Occipital lobe (tissue), 2 donors: ENCODE data around the gene CLBA1. TPM values are rescaled to one million over a fixed set of nuclear protein-coding genes. Genes with fewer than 3 reads are reported as not detected.

Experiments
- DNase-seq: peaks from one replicate; lab custom pipeline; 2025; lab: John Stamatoyannopoulos, UW
- total RNA-seq: library from RNA; depleted of rRNA; stranded (reverse); fragments of >200 nt; gene quantifications from one replicate; pipeline ENCODE4 v1.2.3, GENCODE V29; 2014

The CLBA1 gene
- total RNA-seq, 1 donor from 2014 or later, result 10.1 TPM

DNA sequence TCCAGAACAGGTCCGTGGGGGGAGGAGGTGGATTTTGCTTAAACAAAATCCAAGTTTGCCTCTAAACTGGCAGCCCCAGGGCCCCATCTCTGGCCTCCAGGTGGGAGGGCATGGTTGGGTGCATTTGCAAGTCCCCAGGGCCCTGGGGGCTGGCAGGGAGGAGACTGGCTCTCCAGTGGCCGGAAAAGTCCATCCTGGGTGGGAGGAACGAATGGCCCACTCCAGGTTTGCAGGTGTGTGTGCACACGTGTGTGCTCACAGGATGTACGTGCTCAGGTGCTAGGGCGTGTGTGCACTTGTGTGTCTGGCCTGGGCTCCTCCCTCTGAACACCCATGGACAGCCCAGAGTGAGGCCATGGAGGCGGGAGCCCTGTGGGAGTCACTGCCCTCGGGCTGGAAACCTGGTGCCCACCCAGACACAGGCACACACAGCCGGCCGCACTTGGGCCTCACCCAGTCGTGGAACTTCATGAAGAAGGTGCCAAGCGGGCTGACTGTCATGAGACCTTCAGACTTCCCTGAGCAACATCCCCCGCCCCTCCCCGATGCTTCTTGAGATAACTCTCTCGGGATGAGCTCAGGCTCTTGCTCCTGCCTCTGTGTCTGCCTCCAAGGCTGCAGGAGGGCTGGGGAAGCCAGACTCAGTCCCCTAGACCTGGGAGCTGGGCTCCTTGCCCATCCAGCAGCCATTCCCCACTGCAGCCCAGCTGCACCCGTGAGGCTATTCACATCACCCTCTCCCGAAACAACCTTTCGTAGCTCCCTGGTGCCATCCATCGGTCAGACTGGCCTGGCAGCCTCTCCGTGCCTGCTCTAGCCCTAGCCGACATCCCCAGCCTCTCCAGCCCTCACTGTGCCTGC lies 16.8 kb upstream of the CLBA1 start:
- no peak for DNase-seq

DNA sequence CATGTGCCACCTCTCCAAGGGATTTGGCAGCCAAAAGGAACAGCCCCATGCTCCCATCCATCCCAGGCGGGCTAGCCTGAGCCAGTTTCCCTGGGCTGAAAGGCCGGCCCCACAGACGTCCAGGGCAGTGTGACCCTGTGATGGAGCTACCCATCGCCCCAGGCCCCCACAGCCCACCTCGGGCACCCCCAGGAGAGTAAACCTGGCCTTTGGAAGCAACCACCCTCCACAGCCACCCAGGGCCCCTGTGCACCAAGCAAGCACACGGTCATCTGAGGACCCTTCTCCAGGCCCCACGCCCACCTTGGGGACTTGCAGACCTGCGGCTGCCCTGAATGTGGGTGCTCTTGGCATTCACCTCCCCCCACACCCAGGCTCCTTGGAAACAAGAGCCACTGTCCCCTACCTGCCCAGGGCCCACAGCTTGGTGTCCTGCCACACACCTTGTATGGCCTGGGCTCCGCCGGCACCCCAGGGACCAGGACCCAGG lies 15.8 kb upstream of the CLBA1 start:
- no peak for DNase-seq

DNA sequence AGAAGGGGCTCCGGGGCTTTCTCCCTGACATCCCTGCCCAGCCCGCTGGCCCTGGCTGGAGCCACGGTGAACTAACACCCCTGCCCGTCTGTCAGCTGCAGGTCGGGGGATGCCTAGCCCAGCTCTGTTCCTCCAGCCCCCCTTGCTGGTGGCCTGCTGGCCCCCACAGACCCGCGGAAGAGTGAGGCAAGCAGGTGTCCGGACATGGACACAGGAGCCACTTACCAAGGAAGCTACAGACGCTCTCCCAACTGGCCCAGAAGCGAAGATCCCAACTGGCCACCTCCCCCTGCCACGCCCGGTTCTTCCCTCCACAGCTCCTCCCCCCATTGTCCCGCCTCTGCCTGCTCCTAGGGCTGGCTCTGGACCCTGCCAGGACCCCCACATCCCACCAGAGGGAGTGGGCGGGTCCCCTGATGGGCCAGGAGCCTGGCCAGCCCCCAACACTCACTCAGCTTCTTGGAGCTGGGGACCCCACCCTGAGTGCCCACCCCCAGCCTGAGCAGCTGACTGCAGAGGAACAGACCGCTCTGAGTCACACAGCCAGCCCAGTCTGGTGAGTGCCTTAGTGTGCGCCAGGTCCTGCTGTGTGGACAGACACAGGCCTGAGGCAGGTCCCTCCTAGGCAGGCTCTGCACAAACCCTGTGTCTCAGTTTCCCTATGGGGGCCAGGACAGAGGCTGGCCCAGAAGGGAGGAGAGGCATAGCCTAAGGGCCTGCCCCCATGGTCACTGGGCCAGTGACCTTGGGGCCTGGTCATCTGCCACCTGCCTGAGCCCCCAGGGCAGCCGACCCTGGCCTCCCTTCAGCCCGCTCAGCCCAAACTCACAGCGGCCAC lies 15.1 kb upstream of the CLBA1 start:
- no peak for DNase-seq

DNA sequence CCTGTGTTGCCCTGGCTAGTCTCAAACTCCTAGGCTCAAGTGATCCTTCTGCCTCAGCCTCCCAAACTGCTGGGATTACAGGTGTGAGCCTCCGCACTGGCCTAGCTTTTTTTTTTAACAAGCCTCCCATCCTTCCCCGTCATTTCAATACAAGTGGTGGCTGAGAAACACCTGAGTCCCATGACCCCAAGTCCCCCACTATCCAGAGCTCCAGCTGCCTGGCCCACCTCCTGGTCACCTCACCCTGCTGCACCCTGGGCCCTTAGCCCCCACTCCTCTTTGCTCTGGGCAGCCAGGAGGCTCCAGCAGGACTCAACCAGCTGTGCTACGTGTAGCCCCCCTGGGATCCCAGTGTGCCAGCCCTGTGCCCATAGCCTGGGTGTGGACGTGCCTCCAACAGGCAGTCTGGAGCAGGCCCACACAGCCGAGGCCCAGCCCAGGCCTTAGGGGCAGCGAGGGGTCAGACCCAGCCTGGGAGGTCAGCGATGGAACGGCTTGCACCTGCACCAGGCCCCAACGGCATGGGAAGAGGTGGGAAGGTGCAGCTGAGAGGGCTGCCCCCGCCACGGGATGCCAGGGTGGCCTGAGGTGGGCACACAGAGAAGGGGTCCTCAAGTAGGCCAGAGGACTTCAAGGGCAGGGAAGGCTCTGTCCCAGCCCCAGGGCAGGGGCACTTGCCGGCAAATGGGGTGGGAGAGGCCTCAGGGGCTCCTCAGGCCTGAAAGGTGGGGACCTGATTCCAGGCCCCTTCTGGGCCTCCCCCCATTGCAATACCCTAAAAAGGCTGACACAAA lies 13.9 kb upstream of the CLBA1 start:
- DNase-seq, result no peak

DNA sequence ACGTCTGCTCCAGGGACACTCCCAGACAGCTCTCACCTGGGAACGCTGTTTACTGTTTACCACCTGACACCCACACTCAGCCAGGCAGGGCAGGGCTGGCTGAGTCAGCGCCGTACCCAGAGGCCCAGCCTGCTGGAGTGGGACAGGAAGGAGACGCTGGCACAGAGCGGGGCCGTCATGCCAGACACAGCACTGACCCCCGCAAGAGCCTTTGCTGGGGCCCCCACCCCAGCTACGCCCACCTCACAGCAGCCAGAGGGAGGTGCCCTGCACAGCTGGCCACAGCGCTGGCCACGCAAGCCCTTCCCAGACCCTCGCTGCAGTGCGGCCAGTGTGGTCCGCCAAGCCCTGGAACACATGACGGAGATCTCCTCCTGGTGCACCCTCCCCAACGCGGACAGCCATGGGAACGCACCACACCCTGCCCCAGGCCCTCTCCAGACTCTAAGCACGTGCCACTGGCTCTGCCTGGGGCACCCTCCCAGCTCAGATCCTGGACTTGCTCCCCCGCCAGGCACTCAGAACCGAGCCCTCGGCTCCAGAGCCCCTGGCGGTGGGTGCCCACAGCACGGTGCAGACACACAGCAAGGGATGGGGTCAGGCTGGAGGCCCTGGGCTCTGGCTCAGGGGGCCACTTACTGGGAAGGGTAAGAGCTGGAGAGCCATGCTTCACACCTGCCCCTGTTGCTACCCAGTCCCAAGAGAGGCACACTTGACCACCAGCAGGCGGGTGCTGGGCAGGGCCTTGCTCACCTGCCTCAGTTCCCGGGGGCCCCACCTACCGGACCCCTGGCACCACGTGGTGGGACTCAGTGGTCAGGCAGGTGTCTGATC lies 13.1 kb upstream of the CLBA1 start:
- no peak for DNase-seq

DNA sequence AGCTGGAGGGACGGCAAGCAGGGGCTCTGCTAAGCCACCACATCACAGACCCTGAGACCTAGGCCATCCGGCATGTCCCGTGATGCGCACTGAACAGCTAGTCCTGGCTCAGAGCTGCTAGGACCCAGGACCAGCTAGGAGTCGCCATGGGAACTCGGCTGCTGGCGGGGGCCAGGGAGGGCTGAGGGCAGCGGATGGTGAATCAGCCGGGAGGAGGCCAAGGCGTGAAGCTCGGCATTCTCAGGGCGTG lies 12.5 kb upstream of the CLBA1 start:
- no peak for DNase-seq

DNA sequence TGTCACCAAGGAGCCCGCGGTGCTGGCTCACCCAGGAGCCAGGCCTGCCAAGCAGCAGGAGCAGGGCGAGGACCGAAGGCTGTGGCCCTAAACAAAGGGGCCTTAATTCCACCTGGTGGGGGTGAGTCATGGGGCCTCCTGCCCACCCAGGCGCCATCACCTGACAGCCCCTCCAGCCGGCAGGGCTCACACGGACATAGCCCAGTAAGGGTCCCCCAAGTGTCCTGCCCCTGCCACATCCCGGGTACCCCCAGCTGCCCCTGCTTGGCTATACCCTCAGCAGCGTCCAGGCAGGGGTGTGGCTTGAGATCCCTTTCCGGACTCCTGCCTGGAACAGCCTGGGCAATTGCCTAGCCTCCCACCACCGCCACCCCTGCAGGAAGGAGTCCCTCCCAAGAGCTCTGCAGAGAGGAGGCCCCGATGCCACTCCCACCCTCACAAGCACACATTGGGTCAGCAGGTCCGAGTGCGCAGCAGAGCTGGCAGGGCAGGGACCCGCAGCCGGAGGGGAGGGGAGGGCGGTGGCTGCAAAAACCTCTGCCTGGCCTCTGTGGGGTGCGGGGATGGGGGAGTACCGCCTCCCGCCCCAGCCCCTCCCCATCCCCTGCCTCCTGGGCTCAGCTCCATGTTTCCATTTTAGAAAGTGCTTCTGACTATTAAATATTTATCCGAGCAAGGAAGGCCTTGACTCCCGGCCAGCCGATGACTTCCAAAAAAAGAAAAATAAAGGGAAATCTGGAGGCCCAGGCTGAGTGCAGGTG lies 12.0 kb upstream of the CLBA1 start:
- no peak for DNase-seq

DNA sequence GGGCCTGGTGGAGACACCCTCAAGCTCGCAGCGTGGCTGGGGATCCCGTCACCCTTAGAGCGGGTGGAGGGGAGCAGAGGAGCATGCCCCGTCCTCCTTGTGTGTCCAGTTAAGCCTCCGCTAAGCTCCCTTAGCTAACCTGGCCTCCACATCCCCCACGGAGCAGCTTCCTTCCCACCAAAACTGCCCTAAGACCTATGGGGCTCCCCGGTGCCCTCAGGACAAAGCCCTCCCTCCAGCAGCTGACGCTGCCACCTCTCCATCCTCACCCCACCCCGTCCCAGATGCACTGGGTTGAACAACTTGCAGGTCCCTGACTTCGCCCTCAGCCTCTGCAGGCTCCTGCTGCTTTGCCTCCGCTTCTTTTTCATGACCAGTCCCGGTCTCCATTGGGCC lies 11.4 kb upstream of the CLBA1 start:
- DNase-seq, result no peak

DNA sequence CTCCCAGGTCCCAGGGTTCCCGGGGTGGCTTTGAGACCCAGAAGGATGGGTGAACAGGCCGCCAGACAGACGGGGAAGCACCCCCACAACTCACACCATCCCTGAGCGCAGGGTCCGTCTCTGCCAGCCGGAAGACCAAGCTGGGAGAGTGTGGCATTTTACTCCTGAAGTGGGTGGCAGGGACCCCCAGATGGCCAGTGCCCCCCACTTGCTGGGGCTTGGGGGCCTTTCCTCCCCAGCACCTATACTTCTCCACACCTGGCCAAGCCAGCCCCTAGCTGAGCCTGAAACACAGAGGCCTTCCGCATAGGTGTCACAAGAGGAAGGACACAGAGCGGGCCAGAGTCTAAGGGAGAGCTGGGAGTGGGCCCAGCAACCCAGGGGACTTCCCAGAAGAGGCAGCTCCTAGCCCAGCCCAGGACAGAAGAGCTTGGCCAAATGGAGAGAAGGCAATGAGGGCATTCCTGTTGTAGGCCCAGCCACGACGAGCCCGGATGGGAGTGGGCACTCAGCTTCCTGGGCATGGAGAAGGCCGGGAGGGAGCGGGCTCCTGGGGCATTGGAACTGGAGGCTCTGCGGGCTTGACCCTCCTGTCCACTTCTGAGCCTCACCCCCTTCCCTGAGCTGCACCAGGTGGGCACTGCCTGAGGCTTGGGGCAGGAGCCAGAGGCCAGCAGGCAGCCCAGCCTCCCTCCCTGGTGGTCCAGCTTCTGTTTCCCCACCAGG lies 10.8 kb upstream of the CLBA1 start:
- no peak for DNase-seq

DNA sequence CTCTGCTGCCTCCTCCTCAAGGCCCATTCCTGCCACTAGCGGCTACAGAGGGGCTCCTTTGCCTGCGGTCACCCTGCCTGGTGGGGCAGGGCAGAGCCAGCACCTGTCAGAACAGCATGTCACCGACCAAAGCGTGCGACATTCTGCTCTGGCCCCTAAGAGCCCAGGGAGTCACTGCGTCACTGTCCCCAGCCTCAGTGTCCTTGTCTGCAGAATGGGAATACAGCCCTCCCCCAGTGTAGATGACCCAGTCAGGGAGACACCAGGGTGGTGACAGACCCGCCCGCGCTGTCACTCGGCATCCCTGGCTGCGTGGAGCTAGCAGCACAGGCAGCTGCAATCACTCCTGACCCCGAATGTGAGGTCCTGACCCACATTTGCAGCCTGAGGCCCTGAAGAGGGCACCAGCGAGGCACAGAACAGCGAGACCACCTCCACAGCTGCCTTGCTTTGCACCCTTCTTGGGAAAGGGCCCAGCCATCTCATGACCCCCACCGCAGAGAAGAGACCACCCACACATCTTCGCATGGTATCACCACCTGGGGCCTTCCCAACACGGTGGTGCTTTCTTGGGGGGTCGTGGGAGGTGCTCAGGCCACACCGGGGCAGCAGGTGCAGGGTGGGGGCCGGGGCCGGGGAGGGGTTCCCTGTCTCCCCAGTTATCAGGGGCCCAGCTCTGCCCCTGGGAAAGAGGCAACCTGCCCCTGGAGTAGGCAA lies 9.9 kb upstream of the CLBA1 start:
- DNase-seq, result no peak

DNA sequence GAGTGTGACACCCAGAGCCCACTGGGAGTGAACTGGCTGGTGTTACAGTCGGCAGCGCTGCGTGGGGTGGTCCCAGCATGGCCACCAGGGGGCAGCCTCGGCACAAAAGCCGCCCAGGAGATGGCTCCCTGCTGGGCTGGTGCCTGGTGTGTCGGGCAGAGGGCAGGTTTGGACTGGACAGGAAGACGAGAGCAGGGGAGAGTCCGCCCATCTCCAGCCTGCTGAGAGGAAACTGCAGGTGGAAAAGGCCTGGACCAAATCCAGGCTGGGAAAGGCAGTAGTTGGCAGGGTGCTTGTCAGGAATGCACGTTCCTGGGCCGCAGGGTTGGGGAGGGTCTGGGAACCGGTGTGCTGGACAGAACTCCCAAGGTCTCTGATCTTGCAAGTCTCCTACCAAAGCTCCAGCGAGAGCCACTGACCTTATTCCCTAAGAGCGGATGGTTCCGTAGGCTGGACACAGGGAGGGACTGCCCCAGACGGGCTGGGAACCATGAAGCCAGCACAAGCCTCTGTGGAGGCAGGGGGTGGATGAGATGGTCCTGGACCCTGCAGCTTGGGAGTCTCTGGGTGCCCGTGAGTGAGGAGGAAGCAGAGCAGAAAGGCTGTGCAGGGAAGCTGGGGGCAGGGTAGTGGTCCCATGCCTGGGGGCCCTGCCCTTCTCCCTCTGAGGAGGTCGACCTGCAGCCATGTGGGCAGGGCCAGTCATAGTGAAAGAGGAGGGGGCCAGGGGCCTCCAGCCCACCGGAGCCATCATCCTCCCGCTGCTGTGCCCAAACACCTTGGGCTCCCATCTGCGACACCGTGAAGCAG lies 9.2 kb upstream of the CLBA1 start:
- DNase-seq, result no peak

DNA sequence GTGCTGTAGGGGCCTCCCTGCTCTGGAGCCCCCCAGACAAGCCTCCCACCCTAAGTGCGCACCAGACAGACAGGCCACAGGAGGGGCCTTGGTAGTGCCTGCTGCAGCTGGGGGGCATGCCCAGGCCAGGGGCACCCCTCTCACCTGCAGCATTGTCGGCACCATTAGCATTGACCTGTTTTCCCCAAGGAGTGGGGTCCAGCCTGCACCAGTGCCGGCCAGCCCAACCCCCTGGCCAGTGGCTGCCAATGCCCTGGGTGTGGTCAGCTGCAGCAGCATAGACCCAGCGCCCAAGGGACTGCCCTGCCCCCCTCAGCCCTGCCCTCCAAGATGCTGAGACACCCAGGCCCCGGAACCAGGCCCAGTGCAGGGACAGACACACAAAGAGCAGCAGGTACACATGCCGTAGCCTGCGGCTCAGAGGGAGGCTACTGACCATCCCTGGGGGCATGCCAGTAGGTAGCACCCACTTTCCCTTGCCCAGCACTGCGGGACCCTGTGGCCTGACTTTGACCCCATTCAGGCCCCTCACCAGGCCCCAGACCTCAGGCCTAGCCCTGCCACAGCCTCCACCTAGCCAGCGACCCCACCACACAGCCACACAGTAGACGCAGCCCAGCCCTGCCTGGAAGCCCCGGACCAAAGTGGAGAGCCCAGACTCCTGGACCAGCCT lies 8.4 kb upstream of the CLBA1 start:
- no peak for DNase-seq

DNA sequence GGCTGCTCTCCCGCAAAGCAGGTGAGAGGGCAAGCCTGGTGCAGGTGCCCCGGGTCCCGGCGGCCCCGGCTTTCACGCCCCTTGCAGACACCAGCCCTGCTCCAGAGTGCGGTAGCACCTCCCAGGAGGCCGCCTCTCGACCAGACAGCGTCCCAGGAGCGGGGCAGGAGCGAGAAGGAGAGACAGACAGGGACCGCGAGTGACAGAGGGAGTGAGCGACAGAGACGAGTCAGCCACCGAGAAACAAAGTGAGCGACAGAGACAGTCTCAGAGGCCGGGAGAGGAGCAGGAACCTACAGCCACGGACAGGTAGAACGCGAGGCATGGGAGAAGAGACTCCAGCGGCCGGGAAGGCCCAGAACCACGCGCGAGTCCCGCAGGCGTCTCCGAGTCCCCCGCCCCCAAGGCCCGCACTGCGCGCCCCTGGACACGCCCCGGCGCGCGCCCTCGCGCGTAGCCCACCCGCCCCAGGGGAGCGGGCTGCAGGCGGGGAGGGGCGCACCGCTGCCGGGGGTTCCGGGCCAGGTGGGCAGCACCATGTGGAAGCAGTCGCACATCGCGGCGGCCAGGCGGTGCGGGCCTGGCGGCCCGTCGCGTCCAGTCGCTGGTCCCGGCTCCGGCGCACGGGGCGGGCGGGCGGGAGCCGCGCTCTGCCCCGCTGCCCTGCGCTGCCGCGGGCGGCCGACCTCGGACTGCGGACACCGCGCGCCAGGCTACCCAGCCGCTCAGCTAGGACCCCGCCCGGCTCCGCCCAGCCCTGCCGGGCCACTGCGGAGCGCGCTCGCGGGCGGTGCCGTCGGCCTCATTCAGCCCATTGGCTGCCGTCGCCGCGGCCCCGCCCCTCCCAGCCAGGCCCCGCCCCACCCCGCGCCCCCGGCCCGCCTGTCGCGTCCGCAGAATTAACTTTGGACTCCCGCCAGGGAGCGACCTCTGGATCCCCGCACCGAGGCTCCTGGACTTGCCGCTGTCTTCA lies 7.6 kb upstream of the CLBA1 start, which contains the start of gene AHNAK2:
Gene AHNAK2, minus strand, starts transcription at position 694 of the 973 bp plus-strand sequence. Its CDS starts 137 bp downstream, at position 557.
- no peak for DNase-seq

DNA sequence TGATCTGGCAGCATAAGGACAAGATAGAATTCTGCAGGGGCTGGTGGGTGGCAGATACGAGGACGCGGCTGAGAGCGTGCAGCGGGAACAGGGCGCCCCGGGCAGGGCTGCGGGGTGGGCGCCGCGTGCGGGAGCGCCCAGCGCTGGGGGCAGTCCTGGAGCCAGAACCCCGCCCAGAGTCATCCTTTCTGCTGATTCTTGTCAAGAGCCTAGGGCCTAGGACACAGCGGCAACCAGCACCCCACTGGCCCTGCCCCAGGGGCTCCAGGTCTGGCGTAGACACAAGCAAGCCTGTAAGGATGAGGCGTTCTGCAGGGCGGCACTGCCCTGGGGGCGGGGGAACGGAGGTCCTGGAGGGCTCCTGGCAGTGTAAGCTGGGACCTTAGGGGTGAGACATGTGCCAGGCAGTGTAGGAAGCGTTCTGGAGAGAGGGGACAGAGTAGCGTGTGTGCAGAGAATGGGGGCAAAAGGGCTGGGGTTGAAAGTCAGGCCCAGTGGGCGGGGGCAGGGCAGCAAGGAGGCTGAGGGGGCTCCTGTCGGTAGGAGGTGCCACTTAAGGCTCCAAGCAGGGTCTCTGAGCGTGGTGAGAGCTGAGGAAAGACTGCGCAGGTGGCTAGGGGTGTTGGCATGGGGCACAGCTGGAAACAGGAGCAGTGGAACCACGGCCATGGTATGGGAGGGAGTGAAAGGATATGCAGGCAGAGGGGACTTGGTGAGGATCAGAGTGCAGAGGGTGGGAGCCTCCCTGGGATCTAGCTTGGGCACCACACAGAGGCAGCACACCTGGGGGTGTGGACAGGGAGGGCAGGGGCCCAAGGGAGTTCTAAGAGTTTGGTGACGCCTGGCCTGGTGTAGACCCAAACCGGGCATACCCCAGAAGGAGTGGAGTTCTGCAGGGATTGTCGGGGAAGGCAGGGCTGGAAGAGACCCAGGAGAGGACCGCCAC lies 6.6 kb upstream of the CLBA1 start:
- DNase-seq, result no peak
